GM21723 (cell line): ENCODE data around the gene ZNF691.
"Not testable (repeated sequence)": the region's sequence is repeated elsewhere in the genome, so short reads cannot be mapped to it uniquely, and the experiment has no call there.

ENCODE experiments used
- ATAC-seq: cut with Tn5 transposase; IDR thresholded peaks from one replicate; pipeline ENCODE4 v1.9.1; 2021; ENCODE audit warnings: mild to moderate bottlenecking, moderate library complexity; ENCODE audit not compliant: unreplicated experiment

ZNF691 gene

GRCh38 chr1:42853116-42853884, 6.9 kb downstream of the ZNF691 start:
- ATAC-seq = no peak

- ATAC-seq = not testable (repeated sequence)
These were observed 10.1 kb downstream of the ZNF691 start for GRCh38 chr1:42856554-42856953.

- not testable (repeated sequence) for ATAC-seq
These were observed 13.0 kb downstream of the ZNF691 start for GRCh38 chr1:42859366-42859765.

GRCh38 chr1:42860339-42861013, 14.1 kb downstream of the ZNF691 start:
- no peak for ATAC-seq

- no peak for ATAC-seq
These were observed 14.6 kb downstream of the ZNF691 start for GRCh38 chr1:42861014-42861399.

GRCh38 chr1:42866549-42866948, 20.1 kb downstream of the ZNF691 start:
- ATAC-seq = no peak

- ATAC-seq = not testable (repeated sequence)
These were observed 22.1 kb downstream of the ZNF691 start for GRCh38 chr1:42868466-42868865.

GRCh38 chr1:42869254-42869653, 22.8 kb downstream of the ZNF691 start:
- ATAC-seq = not testable (repeated sequence)

- ATAC-seq = not testable (repeated sequence)
These were observed 23.3 kb downstream of the ZNF691 start for GRCh38 chr1:42869751-42870150.

- ATAC-seq = not testable (repeated sequence)
These were observed 26.7 kb downstream of the ZNF691 start for GRCh38 chr1:42873108-42873507.

- no peak for ATAC-seq
These were observed 27.3 kb downstream of the ZNF691 start for GRCh38 chr1:42873670-42874069.

- ATAC-seq = no peak
These were observed 29.6 kb downstream of the ZNF691 start for GRCh38 chr1:42876009-42876408.

- ATAC-seq = no peak
These were observed 31.0 kb downstream of the ZNF691 start for GRCh38 chr1:42877380-42877779.

- ATAC-seq = no peak
These were observed 34.0 kb downstream of the ZNF691 start for GRCh38 chr1:42880384-42880783.

GRCh38 chr1:42886046-42886739, 39.8 kb downstream of the ZNF691 start:
- ATAC-seq = no peak

GRCh38 chr1:42886800-42887199, 40.4 kb downstream of the ZNF691 start:
- ATAC-seq = no peak

- ATAC-seq = no peak
These were observed 41.0 kb downstream of the ZNF691 start for GRCh38 chr1:42887366-42887765.

GRCh38 chr1:42888013-42888633, 41.7 kb downstream of the ZNF691 start:
- no peak for ATAC-seq

- ATAC-seq = no peak
These were observed 42.9 kb downstream of the ZNF691 start for GRCh38 chr1:42889264-42889663.

- ATAC-seq = no peak
These were observed 45.2 kb downstream of the ZNF691 start for GRCh38 chr1:42891465-42892138.

- not testable (repeated sequence) for ATAC-seq
These were observed 53.5 kb downstream of the ZNF691 start for GRCh38 chr1:42899960-42900359.
